Kidney (tissue), 14 donors: ENCODE measurements around the gene KCNK5. TPM values are rescaled to one million over a fixed set of nuclear protein-coding genes. Genes with fewer than 3 reads are reported as not detected.

ENCODE experiments used
- DNase-seq, 5 donors: peaks; one replicate each; pipeline ENCODE4 v3.0.0-alpha.2; 2013 to 2020
- FAIRE-seq: peaks from 2 replicates; lab custom pipeline; 2012; peaks lifted over from hg19 to GRCh38; lab: Jason Lieb, UNC
- H3K27ac ChIP-seq, 2 donors: one replicate each; pipeline ENCODE4 v1.7.0; 2013; ENCODE audit warnings: low read depth in 2 of 2, low read length in 2 of 2, inconsistent platforms in 1 of 2
- H3K27me3 ChIP-seq: one replicate; pipeline ENCODE4 v1.7.1; 2013; ENCODE audit warnings: low read length, inconsistent platforms; ENCODE audit not compliant: control insufficient read depth, insufficient read depth
- H3K36me3 ChIP-seq, 3 donors: one replicate each; pipeline versions ENCODE4 v1.7.0 to v1.7.1; 2013; ENCODE audit warnings: low read length in 3 of 3, control low read depth in 1 of 3, inconsistent platforms in 1 of 3; ENCODE audit not compliant: insufficient read depth in 3 of 3, control insufficient read depth in 2 of 3
- H3K4me1 ChIP-seq, 3 donors: one replicate each; pipeline versions ENCODE4 v1.7.0 to v1.7.1; 2013; ENCODE audit warnings: low read length in 3 of 3, inconsistent platforms in 1 of 3, low read depth in 1 of 3; ENCODE audit not compliant: control insufficient read depth in 2 of 3, insufficient read depth in 2 of 3
- H3K4me3 ChIP-seq, 3 donors: one replicate each; pipeline versions ENCODE4 v1.7.0 to v1.8.1; 2013; ENCODE audit warnings: low read length in 3 of 3, control low read depth in 1 of 3, inconsistent platforms in 1 of 3
- H3K9ac ChIP-seq, 3 donors: one replicate each; pipeline versions ENCODE4 v1.7.0 to v1.7.1; 2013; ENCODE audit warnings: low read length in 3 of 3, control low read depth in 1 of 3, inconsistent platforms in 1 of 3
- H3K9me3 ChIP-seq, 3 donors: one replicate each; pipeline versions ENCODE4 v1.7.0 to v1.7.1; 2013; ENCODE audit warnings: low read length in 3 of 3, control low read depth in 1 of 3, inconsistent platforms in 1 of 3; ENCODE audit not compliant: control insufficient read depth in 2 of 3, insufficient read depth in 1 of 3
- CTCF ChIP-seq: IDR thresholded peaks from 3 replicates; pipeline ENCODE4 v1.5.1; 2012; ENCODE audit warnings: mild to moderate bottlenecking, moderate library complexity, borderline replicate concordance; ENCODE audit not compliant: insufficient read depth; ENCODE audit errors: extremely low read depth
- intact Hi-C: fragments of 100-400 bp; cut with DNase I; formaldehyde crosslinking; loops from one replicate; pipeline ENCODE4 v1.11.1; 2022
- polyA plus RNA-seq: library from polyadenylated mRNA; stranded (reverse); fragments of 350-450 nt; fragmentation: Illumina TruSeq; extraction: RNeasy Lipid Tissue Mini Kit (QIAGEN cat#74804); gene quantifications from one replicate; pipeline ENCODE4 v1.2.3, GENCODE V29; 2014; ENCODE audit warnings: low read depth, low replicate concordance; ENCODE audit not compliant: insufficient read depth
- total RNA-seq: library from RNA; stranded (reverse); fragmentation: NEBNext Ultra II Directional; extraction: Animal tissue kit (Norgen Biotek cat#: 25700); gene quantifications from one replicate; pipeline ENCODE4 v1.2.1, GENCODE V29; 2021
- donor health status: control.
- donor health status: control.
- donor health status: control.
- donor health status: control.
- donor health status: control.
- donor health status: DM: yes; HTN: yes; CAD: no.
- donor health status: Normal renal cell carcinoma (clear cell type).

Gene KCNK5
- total and polyA plus RNA-seq, 2 donors from 2014 or later: 48.4 to 77.0 TPM

DNA sequence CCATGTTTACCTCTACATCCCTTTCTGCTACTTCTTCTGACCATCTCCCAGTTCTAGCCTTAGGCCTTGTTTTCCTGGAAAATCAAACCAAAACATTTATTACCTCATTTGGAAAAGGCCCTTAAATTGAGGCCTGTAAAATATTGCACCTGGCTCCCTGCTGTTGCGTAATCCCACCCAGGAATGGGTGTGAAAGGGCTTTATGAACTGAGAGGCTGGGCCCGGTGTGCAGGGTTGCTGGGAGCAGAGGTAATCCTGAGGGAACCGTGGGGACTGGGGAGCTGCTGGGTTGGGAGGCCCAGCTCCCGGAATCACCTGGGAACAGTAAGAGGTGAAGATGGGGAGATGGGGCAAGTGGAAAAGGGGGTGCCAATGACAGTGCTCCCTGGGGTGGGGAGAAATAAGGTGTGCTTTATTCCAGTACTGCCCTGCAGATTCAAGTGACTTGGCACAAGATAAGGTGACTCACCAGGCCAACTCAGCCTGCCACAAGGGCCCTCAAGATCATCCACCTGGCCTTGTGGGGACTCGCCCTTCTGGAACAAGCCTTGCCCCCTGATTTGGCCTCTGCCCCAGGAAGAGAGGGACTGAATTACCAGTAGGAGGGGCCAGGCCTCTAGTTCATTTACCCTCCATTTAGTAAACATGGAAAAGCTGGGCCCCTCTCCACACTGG lies 44.2 kb downstream of the KCNK5 start:
- peak overlapping the region; percentile 20 to 65 for H3K27ac ChIP-seq
- intact Hi-C loops: no loop called here
- H3K9ac ChIP-seq: no peak overlapping the region
- TF ChIP-seq CTCF: no peak
- no peaks in the 10 kb centered on the region for H3K27me3 ChIP-seq
- DNase-seq (peak in 1 of 5 donors; percentile 86), FAIRE-seq (no peak)
- peaks cover 0 to 3% (median 0%) of the 10 kb centered on the region in 3 donors for H3K4me1 ChIP-seq
- no peak overlapping the region for H3K4me3 ChIP-seq
- no peaks in the 10 kb centered on the region for H3K9me3 ChIP-seq
- peaks cover 0 to 3% (median 0%) of the 10 kb centered on the region in 3 donors for H3K36me3 ChIP-seq

- Histone ChIP-seq H3K27ac (no peak overlapping the region), H3K4me1 (peaks cover 0 to 2% (median 0%) of the 10 kb centered on the region in 3 donors), H3K4me3 (no peak overlapping the region), H3K9me3 (no peaks in the 10 kb centered on the region), H3K27me3 (no peaks in the 10 kb centered on the region), H3K9ac (no peak overlapping the region), H3K36me3 (peaks cover 0 to 3% (median 0%) of the 10 kb centered on the region in 3 donors)
- FAIRE-seq (no peak), DNase-seq (no peak)
- intact Hi-C loops: no loop called here
- TF ChIP-seq CTCF: no peak
Measured at GRCh38 chr6:39182604-39183003, 46.7 kb downstream of the KCNK5 start.

- no peaks in the 10 kb centered on the region for H3K27me3 ChIP-seq
- FAIRE-seq (no peak), DNase-seq (no peak)
- peaks cover 0 to 3% (median 0%) of the 10 kb centered on the region in 3 donors for H3K36me3 ChIP-seq
- no peak overlapping the region for H3K9ac ChIP-seq
- H3K9me3 ChIP-seq: no peaks in the 10 kb centered on the region
- intact Hi-C loops: no loop called here
- H3K4me3 ChIP-seq: no peak overlapping the region
- no peaks in the 10 kb centered on the region for H3K4me1 ChIP-seq
- H3K27ac ChIP-seq: no peak overlapping the region
- TF ChIP-seq CTCF: no peak
Measured at GRCh38 chr6:39181826-39182225, 47.4 kb downstream of the KCNK5 start.

DNA sequence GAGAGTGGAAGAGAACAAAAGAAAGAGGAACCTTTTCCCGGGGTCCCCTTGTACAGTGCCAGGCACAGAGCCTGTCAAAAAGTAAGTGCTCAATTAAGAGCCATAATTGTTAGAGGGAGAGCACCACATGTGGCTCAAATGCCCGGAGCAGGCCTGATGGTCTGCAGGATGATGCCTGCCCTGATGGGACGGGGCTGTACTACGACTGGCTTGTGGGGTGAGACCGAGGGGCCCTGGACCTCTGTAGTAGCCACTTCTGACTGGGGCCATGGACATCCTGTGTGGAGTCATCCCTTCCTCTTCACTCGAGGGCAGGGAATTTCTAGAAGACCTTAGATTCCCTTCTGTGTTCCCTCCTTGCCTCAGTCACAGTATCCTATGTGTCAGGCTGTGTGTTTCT lies 47.9 kb downstream of the KCNK5 start:
- Histone ChIP-seq H3K9me3 (no peaks in the 10 kb centered on the region), H3K4me3 (no peak overlapping the region), H3K9ac (no peak overlapping the region), H3K36me3 (peaks cover 0 to 1% (median 0%) of the 10 kb centered on the region in 3 donors), H3K4me1 (no peaks in the 10 kb centered on the region), H3K27ac (no peak overlapping the region), H3K27me3 (no peaks in the 10 kb centered on the region)
- no peak for FAIRE-seq
- TF ChIP-seq CTCF: no peak
- intact Hi-C loops: no loop called here
- DNase-seq: no peak
